Thoracic aorta (tissue), 2 donors: ENCODE results near the gene IRAK2. TPM values are rescaled to one million over a fixed set of nuclear protein-coding genes. Genes with fewer than 3 reads are reported as not detected.
A peak's percentile ranks its signal among the peaks of the same experiment; 100 is the strongest.

Experiments used
- ATAC-seq: fragments of 150-250 bp; one replicate; pipeline ENCODE4 v1.8.0; 2017; ENCODE audit warnings: low read depth; ENCODE audit not compliant: insufficient number of reproducible peaks, low FRiP score
- DNase-seq: peaks from one replicate; pipeline ENCODE4 v3.0.0-alpha.2; 2020; ENCODE audit warnings: low spot score
- H3K27ac ChIP-seq, 2 donors: fragments of 200-600 bp; sonication (generic); 1 replicate in 1 of 2; 2 replicates in 1 of 2; pipeline ENCODE4 v1.5.1; 2016; ENCODE audit warnings: mild to moderate bottlenecking in 2 of 2, moderate library complexity in 2 of 2
- H3K27me3 ChIP-seq: fragments of 200-600 bp; sonication (generic); replicated peaks from 2 replicates; pipeline ENCODE4 v1.6.0; 2016; ENCODE audit warnings: mild to moderate bottlenecking; ENCODE audit not compliant: insufficient read depth
- H3K36me3 ChIP-seq: fragments of 200-600 bp; sonication (generic); one replicate; pipeline ENCODE4 v1.5.1; 2016
- H3K4me1 ChIP-seq, 2 donors: fragments of 200-600 bp; sonication (generic); 1 replicate in 1 of 2; 2 replicates in 1 of 2; pipeline versions ENCODE4 v1.5.1 to v1.6.0; 2016; ENCODE audit warnings: low read depth in 2 of 2, mild to moderate bottlenecking in 1 of 2; ENCODE audit not compliant: control insufficient read depth in 1 of 2
- H3K4me3 ChIP-seq: fragments of 200-600 bp; sonication (generic); 2 replicates; pipeline ENCODE4 v1.5.1; 2016; ENCODE audit warnings: mild to moderate bottlenecking
- H3K9me3 ChIP-seq: fragments of 200-600 bp; sonication (generic); 2 replicates; pipeline ENCODE4 v1.5.1; 2016
- total RNA-seq, 2 donors: library from RNA; depleted of rRNA; stranded (reverse); fragments of >200 nt; gene quantifications; one replicate each; pipeline versions ENCODE4 v1.1.0 to v1.2.3, GENCODE V29; 2016
- TF ChIP-seq, protein P1 (sequence below): fragments of 200-600 bp; sonication (generic); IDR thresholded peaks from one replicate; pipeline ENCODE4 v1.5.1; 2019; ENCODE audit warnings: antibody characterized with exemption

The IRAK2 gene
- total RNA-seq, 2 donors from 2014 or later, result 5.7 to 13.8 TPM

DNA sequence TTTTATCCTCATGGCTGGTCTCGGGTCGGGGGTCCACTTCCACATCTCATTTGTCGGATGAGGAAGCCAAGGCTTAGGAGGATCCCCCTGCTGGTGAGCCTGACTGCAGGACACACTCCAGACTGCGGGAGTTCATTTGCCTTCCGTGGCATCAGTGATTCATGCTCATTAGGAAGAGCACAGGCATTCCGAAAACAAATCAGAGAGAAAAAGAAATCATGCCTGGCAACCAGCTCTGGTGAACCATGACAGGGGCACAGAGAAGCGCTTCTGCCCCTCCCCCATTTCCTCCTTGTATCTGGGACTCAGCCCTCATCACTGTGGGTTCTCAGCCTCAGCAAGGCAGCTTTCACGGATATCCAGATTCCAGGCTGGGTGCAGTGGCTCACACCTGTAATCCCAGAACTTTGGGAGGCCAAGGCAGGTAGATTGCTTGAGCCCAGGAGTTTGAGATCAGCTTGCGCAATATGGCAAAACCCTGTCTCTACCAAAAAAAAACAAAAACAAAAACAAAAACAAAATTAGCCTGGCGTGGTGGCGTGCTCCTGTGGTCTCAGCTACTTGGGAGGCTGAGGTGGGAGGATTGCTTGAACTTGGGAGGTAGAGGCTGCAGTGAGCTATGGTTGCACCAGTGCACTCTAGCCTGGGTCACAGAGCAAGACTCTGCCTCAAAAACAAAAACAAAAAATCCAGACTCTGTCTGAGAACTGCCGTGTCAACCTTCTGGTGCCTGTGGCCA lies 28.4 kb downstream of the IRAK2 start:
- no peaks in the 10 kb centered on the region for H3K36me3 ChIP-seq
- H3K27ac ChIP-seq, result peak overlapping the region; percentile 84 to 95
- no peak overlapping the region for H3K4me3 ChIP-seq
- ATAC-seq (no peak), DNase-seq (no peak)
- H3K4me1 ChIP-seq, result peaks cover 64 to 84% of the 10 kb centered on the region in 2 donors
- no peaks in the 10 kb centered on the region for H3K9me3 ChIP-seq
- no peaks in the 10 kb centered on the region for H3K27me3 ChIP-seq
- TF ChIP-seq, protein P1, sequence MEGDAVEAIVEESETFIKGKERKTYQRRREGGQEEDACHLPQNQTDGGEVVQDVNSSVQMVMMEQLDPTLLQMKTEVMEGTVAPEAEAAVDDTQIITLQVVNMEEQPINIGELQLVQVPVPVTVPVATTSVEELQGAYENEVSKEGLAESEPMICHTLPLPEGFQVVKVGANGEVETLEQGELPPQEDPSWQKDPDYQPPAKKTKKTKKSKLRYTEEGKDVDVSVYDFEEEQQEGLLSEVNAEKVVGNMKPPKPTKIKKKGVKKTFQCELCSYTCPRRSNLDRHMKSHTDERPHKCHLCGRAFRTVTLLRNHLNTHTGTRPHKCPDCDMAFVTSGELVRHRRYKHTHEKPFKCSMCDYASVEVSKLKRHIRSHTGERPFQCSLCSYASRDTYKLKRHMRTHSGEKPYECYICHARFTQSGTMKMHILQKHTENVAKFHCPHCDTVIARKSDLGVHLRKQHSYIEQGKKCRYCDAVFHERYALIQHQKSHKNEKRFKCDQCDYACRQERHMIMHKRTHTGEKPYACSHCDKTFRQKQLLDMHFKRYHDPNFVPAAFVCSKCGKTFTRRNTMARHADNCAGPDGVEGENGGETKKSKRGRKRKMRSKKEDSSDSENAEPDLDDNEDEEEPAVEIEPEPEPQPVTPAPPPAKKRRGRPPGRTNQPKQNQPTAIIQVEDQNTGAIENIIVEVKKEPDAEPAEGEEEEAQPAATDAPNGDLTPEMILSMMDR, result no peak

DNA sequence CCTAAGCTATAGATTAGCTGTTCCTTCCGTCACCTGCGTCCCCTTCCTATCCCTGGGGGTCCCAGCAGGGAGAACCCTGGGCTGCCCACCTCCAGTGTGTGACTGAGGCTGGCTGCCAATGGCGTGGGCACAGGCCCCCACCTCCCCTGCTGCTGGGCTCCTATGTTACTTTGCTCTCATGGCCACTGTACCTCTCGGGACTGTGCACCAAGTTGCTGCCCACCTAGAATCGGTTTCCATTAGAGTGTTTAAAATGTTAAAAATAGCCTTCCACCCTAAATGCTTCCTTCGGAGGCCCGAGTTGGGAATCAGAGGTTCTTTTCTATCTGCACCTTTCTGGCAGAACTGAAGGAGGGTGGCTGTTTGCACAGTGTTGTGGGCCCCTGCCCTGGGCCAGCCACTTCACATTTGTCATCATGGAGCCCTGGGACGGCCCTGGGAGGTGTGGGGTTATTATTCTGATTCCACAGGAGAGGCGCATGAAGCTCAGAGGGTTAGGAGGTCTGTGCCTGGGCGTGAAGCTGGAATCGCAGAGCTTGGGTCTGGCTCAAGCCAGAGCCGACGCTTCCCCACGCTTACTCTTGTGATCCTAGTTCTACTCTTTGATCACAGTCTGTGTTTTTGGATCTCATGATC lies 29.1 kb downstream of the IRAK2 start:
- H3K27me3 ChIP-seq, result no peaks in the 10 kb centered on the region
- peaks cover 63 to 82% of the 10 kb centered on the region in 2 donors for H3K4me1 ChIP-seq
- no peak for ATAC-seq
- peak overlapping the region; percentile 84 to 95 for H3K27ac ChIP-seq
- H3K36me3 ChIP-seq, result no peaks in the 10 kb centered on the region
- no peak for DNase-seq
- TF ChIP-seq, protein P1, result no peak
- H3K9me3 ChIP-seq, result no peaks in the 10 kb centered on the region
- H3K4me3 ChIP-seq, result no peak overlapping the region

- ATAC-seq, result peak; percentile 13
- no peaks in the 10 kb centered on the region for H3K36me3 ChIP-seq
- H3K4me3 ChIP-seq, result peak overlapping the region; percentile 9
- H3K4me1 ChIP-seq, result peaks cover 57 to 82% of the 10 kb centered on the region in 2 donors
- TF ChIP-seq, protein P1, result no peak
- no peaks in the 10 kb centered on the region for H3K9me3 ChIP-seq
- H3K27ac ChIP-seq, result peak overlapping the region; percentile 84 to 95
- DNase-seq, result peak; percentile 62
- H3K27me3 ChIP-seq, result no peaks in the 10 kb centered on the region
These were observed 29.8 kb downstream of the IRAK2 start for GRCh38 chr3:10194328-10195071.

DNA sequence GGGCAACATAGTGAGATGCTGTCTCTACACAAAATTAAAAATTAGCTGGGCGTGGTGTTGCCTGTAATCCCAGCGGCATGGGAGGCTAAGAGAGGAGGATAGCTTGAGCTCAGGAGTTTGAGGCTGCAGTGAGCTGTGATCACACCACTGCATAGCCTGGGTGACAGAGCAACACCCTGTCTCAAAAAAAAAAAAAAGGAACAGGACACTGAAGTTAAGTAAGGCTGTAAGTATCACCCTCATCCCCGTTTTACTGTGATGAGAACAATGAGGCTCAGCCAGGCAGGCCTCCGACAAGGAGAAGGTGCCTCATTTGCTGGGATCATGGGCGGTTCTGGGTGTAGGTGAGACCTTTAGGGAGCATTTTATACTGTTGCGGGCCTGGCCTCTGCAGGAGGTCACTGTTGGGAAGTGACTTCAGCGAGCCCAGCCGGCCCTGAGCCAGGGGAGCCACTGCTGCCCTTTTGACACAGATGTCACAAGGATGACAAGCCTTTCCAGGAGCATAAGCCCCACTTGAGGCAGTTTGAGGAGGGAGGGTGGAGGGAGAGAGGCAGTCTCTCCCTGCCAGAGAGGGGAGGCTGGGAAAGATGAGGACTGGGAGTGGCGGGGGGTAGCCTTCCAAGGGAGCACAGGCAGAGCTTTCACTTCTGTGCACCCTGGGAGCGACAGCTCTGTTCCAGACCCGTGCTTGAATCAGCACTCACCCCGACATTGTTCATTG lies 30.8 kb downstream of the IRAK2 start:
- H3K27ac ChIP-seq, result peak overlapping the region; percentile 84 to 95

More for the DNA sequence above, 30.8 kb downstream of the IRAK2 start:
- H3K9me3 ChIP-seq, result no peaks in the 10 kb centered on the region
- no peaks in the 10 kb centered on the region for H3K27me3 ChIP-seq
- no peaks in the 10 kb centered on the region for H3K36me3 ChIP-seq
- TF ChIP-seq, protein P1, result no peak
- ATAC-seq, result no peak
- no peak for DNase-seq
- peaks cover 49 to 74% of the 10 kb centered on the region in 2 donors for H3K4me1 ChIP-seq
- no peak overlapping the region for H3K4me3 ChIP-seq
